Cortex of kidney (tissue), 1 donor: ENCODE measurements around the gene FES.

ENCODE experiments used
- DNase-seq: peaks from one replicate; lab custom pipeline; 2025; lab: John Stamatoyannopoulos, UW

The FES gene

GRCh38 chr15:90876512-90877170 is 7.7 kb upstream of the FES start:
- no peak for DNase-seq

DNA sequence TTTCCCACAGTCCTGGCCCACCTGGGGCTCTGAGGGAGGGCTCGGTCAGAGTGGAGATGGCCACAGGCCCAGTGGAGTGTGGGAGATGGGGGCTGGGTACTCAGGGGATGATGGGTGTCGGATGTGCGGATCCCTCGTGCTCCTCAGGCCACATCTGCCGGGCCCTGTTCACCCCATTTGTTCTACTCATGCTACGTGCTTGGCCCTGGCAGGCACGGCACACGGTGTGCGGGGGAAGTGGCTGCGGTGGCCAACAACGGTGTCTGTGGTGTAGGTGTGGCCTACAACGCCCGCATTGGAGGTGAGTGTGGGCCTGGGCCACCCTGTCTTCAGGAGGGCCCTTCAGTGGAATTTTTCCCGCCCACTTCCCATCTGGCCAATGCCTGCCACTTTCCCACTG is 7.0 kb upstream of the FES start:
- DNase-seq, result no peak

- no peak for DNase-seq
Measured at GRCh38 chr15:90877996-90878395, 6.3 kb upstream of the FES start.

- no peak for DNase-seq
Measured at GRCh38 chr15:90878660-90879059, 5.6 kb upstream of the FES start.

DNA sequence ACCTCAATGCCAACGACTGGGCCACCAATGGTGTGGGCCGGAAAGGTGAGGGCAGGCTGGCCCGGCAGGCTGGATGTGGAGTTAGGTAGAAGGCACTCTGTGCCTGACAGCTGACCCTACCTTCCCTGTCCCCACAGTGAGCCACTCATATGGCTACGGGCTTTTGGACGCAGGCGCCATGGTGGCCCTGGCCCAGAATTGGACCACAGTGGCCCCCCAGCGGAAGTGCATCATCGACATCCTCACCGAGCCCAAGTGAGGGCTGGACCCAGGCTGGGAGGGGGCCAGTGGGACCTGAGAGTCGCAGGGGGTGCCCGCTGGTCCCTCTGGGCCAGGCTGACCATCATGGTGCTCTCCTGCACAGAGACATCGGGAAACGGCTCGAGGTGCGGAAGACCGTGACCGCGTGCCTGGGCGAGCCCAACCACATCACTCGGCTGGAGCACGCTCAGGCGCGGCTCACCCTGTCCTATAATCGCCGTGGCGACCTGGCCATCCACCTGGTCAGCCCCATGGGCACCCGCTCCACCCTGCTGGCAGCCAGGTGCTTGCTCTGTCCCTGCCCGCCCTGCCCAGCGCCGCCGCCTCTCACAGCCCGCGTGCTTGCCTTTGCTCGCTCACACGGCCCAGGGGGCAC is 4.5 kb upstream of the FES start:
- no peak for DNase-seq

- no peak for DNase-seq
Measured at GRCh38 chr15:90880381-90881145, 3.7 kb upstream of the FES start.

GRCh38 chr15:90881181-90881977 is 2.9 kb upstream of the FES start:
- no peak for DNase-seq

DNA sequence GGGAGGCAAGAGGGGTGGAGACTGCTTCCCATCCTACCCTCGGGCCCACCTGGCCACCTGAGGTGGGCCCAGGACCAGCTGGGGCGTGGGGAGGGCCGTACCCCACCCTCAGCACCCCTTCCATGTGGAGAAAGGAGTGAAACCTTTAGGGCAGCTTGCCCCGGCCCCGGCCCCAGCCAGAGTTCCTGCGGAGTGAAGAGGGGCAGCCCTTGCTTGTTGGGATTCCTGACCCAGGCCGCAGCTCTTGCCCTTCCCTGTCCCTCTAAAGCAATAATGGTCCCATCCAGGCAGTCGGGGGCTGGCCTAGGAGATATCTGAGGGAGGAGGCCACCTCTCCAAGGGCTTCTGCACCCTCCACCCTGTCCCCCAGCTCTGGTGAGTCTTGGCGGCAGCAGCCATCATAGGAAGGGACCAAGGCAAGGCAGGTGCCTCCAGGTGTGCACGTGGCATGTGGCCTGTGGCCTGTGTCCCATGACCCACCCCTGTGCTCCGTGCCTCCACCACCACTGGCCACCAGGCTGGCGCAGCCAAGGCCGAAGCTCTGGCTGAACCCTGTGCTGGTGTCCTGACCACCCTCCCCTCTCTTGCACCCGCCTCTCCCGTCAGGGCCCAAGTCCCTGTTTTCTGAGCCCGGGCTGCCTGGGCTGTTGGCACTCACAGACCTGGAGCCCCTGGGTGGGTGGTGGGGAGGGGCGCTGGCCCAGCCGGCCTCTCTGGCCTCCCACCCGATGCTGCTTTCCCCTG is 2.2 kb upstream of the FES start:
- no peak for DNase-seq

DNA sequence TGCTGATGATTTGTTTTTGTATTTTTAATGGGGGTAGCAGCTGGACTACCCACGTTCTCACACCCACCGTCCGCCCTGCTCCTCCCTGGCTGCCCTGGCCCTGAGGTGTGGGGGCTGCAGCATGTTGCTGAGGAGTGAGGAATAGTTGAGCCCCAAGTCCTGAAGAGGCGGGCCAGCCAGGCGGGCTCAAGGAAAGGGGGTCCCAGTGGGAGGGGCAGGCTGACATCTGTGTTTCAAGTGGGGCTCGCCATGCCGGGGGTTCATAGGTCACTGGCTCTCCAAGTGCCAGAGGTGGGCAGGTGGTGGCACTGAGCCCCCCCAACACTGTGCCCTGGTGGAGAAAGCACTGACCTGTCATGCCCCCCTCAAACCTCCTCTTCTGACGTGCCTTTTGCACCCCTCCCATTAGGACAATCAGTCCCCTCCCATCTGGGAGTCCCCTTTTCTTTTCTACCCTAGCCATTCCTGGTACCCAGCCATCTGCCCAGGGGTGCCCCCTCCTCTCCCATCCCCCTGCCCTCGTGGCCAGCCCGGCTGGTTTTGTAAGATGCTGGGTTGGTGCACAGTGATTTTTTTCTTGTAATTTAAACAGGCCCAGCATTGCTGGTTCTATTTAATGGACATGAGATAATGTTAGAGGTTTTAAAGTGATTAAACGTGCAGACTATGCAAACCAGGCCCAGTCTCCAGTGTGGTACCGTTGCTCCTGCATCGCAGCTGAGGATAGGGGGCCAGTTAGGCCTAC is 1.4 kb upstream of the FES start:
- no peak for DNase-seq

DNA sequence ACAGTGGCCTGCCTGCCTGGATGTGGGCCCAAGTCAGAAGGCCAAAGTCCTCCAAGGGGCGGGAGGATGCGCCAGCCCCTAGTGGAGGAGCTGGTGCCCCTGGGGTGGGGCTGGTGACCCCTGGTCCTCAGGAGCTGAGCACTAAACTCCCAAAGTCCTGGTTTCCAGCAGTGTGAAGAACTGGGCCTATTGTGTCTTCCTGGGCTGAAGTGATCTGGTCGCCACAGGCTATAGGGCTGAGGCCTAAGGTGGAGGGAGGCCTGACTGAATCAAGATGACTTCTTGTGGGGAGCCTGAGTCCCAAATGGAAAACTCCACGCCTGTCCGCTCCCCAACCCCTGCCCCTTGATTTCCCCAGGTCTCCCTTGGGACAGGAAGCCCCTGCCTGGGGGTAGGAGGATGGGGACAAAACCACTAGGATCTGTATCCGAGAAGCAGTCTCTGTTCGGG is 753 bp upstream of the FES start:
- no peak for DNase-seq

DNA sequence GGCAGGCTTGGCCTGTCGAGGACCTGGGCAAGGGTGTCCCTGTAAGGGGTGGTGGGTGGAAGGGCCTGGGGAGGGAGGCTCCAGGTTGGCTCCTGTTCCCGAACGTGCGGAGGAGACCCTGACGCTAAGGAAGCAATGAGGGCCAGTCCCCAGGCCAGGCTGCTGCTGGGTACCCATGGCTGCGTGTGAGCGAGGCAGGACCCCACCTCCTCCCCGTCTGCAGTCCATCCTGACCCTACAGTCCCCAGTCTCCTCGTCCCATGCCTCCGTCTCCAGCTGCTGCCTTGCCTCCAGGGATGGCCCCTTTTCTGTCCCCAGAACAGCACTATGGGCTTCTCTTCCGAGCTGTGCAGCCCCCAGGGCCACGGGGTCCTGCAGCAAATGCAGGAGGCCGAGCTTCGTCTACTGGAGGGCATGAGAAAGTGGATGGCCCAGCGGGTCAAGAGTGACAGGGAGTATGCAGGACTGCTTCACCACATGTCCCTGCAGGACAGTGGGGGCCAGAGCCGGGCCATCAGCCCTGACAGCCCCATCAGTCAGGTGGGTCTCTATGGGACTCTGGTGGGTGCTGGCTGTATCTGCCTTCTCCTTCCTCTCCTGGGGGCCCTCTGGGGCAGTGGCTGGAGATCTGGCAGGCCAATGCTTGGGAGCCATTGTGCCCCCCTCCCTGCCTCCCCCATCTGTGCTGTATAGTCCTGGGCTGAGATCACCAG is 571 bp downstream of the FES start:
- no peak for DNase-seq

DNA sequence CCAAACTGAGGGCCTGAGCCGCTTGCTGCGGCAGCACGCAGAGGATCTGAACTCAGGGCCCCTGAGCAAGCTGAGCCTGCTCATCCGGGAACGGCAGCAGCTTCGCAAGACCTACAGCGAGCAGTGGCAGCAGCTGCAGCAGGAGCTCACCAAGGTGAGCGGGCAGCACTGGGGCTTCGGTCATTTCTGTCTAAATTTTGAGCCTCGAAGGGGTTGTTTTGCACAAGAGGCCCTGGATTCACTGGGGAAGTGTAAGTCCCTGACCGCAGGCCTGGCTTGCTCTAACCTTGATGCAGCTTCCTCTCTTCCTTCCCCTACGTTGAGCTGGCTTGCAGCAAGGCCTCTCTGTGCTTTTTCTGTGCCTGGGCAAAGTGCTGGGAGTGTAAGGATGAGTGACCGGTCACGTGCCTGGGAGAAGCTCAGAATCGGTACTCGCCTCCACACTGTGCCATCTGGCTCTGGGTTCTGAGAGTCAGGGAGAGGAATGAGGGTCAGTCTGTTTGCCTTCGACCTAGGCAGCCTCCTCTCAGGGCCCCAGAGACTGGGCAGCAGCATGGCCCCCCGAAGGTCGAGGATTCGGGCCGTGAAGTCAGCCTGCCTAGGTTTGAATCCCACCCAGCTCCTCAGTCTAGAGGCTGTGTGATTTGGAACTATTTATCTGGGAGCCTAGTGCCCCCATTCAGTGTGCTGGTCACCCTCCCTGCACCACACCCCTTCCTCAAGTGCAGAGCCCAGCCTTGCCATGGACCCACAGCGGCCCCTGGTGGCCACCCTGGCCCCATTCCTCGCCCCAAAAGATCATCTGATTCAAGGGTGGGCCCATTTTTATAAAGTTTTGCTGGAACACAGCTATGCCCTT is 1.4 kb downstream of the FES start:
- no peak for DNase-seq

DNA sequence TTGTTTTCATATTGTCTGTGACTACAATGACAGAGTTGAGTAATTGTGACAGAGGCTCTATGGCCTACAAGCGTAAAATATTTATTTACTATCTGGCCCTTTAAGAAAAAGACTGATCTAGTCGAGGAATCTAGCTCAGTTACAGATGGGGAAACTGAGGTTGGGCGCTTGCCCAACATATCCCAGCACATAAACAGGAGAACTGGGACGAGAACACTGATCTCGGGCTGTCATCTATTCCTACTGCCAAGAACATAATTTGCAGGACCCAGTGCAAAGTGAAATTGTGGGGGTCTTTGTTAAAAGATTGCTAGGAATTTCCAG is 1.9 kb downstream of the FES start:
- DNase-seq, result no peak

DNA sequence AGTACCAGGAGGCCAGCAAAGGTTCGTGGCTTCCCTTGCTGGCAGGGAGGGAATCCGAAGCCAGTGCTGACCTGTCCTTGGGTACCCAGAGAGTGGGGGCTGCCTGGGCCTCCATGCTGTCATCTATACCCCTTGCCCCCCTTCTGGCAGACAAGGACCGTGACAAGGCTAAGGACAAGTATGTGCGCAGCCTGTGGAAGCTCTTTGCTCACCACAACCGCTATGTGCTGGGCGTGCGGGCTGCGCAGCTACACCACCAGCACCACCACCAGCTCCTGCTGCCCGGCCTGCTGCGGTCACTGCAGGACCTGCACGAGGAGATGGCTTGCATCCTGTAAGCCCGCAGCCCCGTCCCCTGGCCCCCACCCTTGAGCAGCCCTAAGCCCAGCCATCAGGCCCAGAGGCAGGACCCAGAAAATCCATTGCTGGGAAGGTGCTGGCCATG is 2.8 kb downstream of the FES start:
- no peak for DNase-seq

- DNase-seq, result no peak
Measured at GRCh38 chr15:90889313-90889730, 5.0 kb downstream of the FES start.

GRCh38 chr15:90889736-90890456 is 5.6 kb downstream of the FES start:
- no peak for DNase-seq

GRCh38 chr15:90890839-90891238 is 6.5 kb downstream of the FES start:
- DNase-seq, result no peak

DNA sequence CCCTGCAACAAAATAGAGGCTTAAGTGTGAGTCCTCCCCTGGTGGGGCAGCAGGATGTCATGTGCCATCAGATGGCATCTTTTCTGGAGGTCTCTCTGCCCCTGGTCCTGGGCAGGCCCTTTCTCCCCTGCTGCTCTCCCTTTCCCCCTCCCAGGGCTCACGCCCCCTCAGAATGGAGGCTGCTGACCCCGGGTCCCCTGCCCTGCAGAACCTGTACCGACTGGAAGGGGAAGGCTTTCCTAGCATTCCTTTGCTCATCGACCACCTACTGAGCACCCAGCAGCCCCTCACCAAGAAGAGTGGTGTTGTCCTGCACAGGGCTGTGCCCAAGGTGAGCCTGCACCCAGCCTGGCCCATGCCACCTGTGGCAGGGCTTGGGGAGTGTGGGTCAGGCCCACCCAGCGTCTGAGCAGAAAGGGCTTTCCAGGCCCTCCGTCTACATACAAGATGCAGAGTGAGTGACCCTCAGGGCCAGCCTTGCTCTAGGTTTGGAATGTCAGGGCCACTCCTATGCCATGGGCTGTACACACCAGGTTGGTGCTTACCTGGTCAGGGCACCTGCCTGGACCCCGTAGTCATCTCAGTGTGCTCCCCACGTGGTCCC is 7.1 kb downstream of the FES start:
- DNase-seq, result no peak
